ENCODE measurements around the gene MORN1. TPM values are rescaled to one million over a fixed set of nuclear protein-coding genes. Genes with fewer than 3 reads are reported as not detected.

Gene MORN1
- total and polyA plus RNA-seq, 2 donors (not counting 3 experiments of a cell fraction or from before 2014, with no cell fraction given): 4.3 to 6.4 TPM

DNA sequence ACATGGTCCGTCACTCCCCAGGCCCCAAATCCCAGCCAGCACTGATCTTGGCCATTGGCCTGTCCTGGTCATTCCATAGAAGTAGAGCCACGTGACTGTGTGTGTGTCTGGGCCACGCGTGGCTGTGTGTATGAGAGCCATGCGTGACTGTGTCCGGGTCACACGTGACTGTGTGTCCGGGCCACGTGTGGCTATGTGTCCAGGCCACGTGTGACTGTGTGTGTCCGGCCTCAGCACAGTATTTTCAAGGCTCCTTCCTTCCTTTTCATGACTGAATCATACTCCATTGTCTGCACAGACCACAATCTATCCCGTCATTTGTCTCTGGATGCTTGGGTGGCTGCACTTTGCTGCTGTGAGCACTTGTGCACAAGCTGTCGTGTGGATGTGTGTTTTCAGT lies 95.8 kb downstream of the MORN1 start:
- no peak overlapping the region for H3K4me3 ChIP-seq (replicated peaks in 1 of 3; ENCODE audit: insufficient read depth in 1 of 3, low read depth in 1 of 3, low read length in 3 of 3)
- no peaks in the 10 kb centered on the region for H3K27me3 ChIP-seq (ENCODE audit: control insufficient read depth in 2 of 2, insufficient read depth in 2 of 2, low read length in 2 of 2)
- no peak overlapping the region for H3K27ac ChIP-seq (ENCODE audit: insufficient read depth, low read depth, low read length)
- no peak overlapping the region for H3K4me2 ChIP-seq (ENCODE audit: insufficient read depth, low read length)
- peaks cover 35% of the 10 kb centered on the region for H3K4me1 ChIP-seq (ENCODE audit: control insufficient read depth, extremely low read depth, insufficient read depth, low read length)
- no peaks in the 10 kb centered on the region for H4K20me1 ChIP-seq (replicated peaks; ENCODE audit: control insufficient read depth, extremely low read depth, insufficient read depth, low read length)
- BruUV-seq (replicated peaks): no TSS peak
- ChIA-PET POLR2A (no interaction called here), CTCF (no interaction called here)
- no peak for FAIRE-seq
- no peak overlapping the region for H3K9ac ChIP-seq (replicated peaks; ENCODE audit: extremely low read depth, insufficient read depth, low read length)
- H2AFZ ChIP-seq (ENCODE audit: low read depth, low read length): no peak overlapping the region
- DNase-seq (ENCODE audit: low read depth, low spot score): no peak
- intact Hi-C loops (cut with micrococcal nuclease) (no loop called here), dilution Hi-C loops (cut with MboI; ENCODE audit: extremely low pct_ligation_motif_present, low sequenced_read_pairs) (no loop called here)
- no peaks in the 10 kb centered on the region for H3K9me3 ChIP-seq (replicated peaks; ENCODE audit: control insufficient read depth, insufficient read depth, low read length)
- H3K79me2 ChIP-seq (ENCODE audit: control insufficient read depth, insufficient read depth, low read length): peaks cover 94% of the 10 kb centered on the region
- H3K9me1 ChIP-seq (replicated peaks; ENCODE audit: control insufficient read depth, extremely low read depth, insufficient read depth, low read length): no peaks in the 10 kb centered on the region
- no peak for TF ChIP-seq EZH2 (IDR thresholded peaks at IDR 0.05; ENCODE audit: borderline replicate concordance, low read depth, low read length, severe bottlenecking)
- no peak for TF ChIP-seq JUN (IDR thresholded peaks at IDR 0.05; ENCODE audit: borderline replicate concordance, insufficient read depth, insufficient read length, low read depth)
- TF ChIP-seq, protein P1, sequence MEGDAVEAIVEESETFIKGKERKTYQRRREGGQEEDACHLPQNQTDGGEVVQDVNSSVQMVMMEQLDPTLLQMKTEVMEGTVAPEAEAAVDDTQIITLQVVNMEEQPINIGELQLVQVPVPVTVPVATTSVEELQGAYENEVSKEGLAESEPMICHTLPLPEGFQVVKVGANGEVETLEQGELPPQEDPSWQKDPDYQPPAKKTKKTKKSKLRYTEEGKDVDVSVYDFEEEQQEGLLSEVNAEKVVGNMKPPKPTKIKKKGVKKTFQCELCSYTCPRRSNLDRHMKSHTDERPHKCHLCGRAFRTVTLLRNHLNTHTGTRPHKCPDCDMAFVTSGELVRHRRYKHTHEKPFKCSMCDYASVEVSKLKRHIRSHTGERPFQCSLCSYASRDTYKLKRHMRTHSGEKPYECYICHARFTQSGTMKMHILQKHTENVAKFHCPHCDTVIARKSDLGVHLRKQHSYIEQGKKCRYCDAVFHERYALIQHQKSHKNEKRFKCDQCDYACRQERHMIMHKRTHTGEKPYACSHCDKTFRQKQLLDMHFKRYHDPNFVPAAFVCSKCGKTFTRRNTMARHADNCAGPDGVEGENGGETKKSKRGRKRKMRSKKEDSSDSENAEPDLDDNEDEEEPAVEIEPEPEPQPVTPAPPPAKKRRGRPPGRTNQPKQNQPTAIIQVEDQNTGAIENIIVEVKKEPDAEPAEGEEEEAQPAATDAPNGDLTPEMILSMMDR (IDR thresholded peaks at IDR 0.05; ENCODE audit: extremely low read depth in 1 of 2, insufficient read depth in 1 of 2, low read depth in 1 of 2, low read length in 2 of 2): no peak
- TF ChIP-seq, protein P2, sequence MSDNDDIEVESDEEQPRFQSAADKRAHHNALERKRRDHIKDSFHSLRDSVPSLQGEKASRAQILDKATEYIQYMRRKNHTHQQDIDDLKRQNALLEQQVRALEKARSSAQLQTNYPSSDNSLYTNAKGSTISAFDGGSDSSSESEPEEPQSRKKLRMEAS (IDR thresholded peaks at IDR 0.05; ENCODE audit: insufficient read depth, insufficient read length): no peak
- TF ChIP-seq GATA2 (IDR thresholded peaks at IDR 0.05; ENCODE audit: insufficient read depth, insufficient read length, low read depth, low read length): no peak
- no peak for TF ChIP-seq MYC (IDR thresholded peaks at IDR 0.05; ENCODE audit: low read depth, low read length)
- no peak for TF ChIP-seq POLR2AphosphoS5 (IDR thresholded peaks at IDR 0.05; ENCODE audit: insufficient read depth, low read depth, low read length)
- no peak for TF ChIP-seq FOS (IDR thresholded peaks at IDR 0.05; ENCODE audit: borderline replicate concordance, insufficient read depth, low read length)
- TF ChIP-seq POLR2A (IDR thresholded peaks at IDR 0.05; ENCODE audit: low read depth, low read length): no peak
- H3K36me3 ChIP-seq (ENCODE audit: control insufficient read depth in 2 of 2, extremely low read depth in 1 of 2, insufficient read depth in 2 of 2, low read length in 2 of 2): no peaks in the 10 kb centered on the region
